ENCODE data around the gene ST8SIA1.

- TF ChIP-seq EZH2 (IDR thresholded peaks at IDR 0.05) (no peak), POLR2AphosphoS5 (IDR thresholded peaks at IDR 0.05; ENCODE audit: borderline replicate concordance, low read depth, low read length) (no peak)
These were observed 49.6 kb downstream of the ST8SIA1 start for GRCh38 chr12:22284871-22285270.

All from SK-N-MC (cell line).